GM10266 (cell line): ENCODE data around the gene SURF2.

Source experiments
- DNase-seq: peaks from one replicate; pipeline ENCODE4 v3.0.0; 2012; ENCODE audit errors: extremely low spot score
- TF ChIP-seq, protein P1 (sequence below): IDR thresholded peaks from 2 replicates; pipeline ENCODE4 v1.5.1; 2012; ENCODE audit warnings: mild to moderate bottlenecking, low read depth; ENCODE audit not compliant: control insufficient read depth, insufficient read depth; ENCODE audit errors: missing control alignments

Gene SURF2

DNA sequence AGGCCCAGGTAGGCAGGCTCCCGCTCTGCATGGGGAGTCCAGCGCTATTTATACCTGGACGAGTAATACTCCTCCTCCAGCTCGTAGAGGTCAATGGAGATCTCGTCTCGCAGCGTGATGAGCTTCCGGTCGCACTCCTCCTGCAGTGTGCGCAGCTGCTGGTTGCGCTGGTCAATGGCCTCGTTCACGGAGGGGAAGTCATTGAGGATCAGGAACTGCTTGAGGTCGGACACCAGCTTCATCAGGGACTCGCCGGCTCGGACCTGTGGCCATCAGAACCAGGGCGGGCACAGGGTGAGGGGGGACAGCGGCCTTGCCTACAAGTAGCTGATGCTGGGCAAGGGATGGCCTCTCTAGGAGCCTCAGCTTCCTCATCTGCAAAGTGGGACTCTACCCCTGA is 12.3 kb upstream of the SURF2 start:
- DNase-seq = no peak
- TF ChIP-seq, protein P1, sequence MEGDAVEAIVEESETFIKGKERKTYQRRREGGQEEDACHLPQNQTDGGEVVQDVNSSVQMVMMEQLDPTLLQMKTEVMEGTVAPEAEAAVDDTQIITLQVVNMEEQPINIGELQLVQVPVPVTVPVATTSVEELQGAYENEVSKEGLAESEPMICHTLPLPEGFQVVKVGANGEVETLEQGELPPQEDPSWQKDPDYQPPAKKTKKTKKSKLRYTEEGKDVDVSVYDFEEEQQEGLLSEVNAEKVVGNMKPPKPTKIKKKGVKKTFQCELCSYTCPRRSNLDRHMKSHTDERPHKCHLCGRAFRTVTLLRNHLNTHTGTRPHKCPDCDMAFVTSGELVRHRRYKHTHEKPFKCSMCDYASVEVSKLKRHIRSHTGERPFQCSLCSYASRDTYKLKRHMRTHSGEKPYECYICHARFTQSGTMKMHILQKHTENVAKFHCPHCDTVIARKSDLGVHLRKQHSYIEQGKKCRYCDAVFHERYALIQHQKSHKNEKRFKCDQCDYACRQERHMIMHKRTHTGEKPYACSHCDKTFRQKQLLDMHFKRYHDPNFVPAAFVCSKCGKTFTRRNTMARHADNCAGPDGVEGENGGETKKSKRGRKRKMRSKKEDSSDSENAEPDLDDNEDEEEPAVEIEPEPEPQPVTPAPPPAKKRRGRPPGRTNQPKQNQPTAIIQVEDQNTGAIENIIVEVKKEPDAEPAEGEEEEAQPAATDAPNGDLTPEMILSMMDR = no peak

DNA sequence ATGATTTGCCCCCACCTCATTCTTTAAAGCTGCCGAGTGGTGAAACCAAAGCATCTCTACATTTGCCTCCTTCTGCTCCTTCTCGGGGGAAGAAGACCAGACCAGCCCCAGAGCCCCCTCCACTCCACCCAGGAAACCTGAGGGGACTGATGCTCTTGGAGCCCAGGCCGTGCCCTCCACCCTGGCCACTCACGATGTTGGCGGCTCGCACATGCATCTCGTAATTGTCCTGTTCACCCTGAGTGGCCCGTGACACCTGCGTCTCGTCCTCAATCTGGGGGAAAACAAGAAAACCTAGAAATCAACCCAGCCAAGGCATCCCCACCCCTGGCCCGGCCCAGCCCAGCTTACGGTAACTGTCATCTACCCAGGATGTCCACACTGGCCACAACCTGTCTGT is 11.4 kb upstream of the SURF2 start:
- TF ChIP-seq, protein P1 = no peak
- DNase-seq = no peak

DNA sequence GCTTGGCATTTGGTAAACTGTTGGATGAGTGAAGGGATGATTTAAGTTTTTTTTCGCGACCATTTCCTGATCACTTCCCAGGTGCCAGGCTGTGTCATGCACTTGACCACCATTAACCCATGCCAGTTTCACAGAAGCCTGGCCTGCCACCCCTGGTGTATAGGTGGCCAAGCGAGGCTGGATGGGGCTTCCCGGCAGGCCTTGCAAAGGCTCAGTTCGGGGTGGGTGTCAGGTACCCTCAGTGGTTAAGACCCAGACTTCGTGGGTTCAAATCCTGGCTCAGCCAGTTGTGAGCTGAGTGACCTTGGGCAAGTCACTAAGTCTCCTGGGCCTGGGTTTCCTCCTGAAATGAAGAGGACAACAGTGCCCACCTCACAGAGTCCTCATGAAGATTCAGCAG is 10.8 kb upstream of the SURF2 start:
- TF ChIP-seq, protein P1 = no peak

DNA sequence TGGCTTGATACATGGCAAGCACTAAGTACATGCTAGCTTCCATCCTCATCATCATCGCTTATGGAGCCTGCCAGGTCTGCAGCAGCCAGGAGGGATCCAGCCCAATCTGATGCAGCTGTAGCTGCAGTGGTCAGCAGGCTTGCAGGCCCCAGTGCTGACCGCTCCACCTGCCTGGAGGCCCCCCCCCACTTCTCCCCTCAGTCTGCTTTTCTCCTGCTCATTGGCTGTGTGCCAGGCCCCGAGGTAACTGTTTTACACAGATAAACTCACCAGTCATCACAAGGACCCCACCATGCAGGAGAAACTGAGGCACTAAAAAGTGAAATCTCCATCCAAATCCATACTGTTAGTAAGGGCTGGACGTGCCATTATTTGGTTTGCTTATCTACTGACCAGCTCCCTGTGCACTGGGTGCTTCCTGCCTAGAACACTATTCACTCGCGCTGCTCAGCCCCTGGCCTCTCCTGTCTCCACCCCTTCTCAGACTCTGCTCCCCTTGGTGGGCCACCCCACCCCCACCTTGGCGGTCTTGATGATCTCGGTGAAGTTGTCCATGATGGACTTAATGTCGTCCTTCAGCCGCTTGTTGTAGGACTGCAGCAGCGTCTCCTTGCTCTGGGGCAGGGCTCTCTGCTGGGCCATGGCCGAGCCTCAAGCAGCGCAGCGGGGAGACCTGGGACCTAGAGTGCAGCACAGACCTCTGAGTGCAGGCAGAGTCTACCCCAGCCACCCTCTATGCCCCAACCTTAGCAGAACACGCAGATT is 10.1 kb upstream of the SURF2 start:
- TF ChIP-seq, protein P1 = no peak
- DNase-seq = no peak

More for the DNA sequence above, 10.8 kb upstream of the SURF2 start:
- DNase-seq = no peak

DNA sequence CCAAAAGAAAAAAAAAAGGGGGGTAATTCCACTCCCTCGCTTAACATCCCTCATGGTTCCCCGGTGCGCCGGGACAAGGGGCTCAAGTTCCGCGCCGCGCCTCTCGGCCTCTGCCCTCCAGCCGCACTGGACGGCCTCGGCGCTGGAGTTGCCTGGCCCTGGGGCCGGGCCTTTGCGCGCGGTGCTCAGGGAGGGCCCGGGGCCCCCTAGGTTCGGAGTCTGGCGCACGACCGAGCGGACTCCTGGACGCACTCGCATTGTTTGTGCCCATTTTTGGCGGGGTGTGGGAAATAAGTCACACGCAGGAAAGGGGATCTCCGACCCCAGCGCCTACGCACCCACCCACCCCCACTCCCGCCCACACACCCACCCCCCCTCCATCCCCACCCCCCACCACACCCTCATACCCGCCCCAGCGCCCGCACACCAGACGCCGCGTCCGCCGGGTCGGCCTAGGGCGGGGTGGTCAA is 8.8 kb upstream of the SURF2 start:
- TF ChIP-seq, protein P1 = no peak
- DNase-seq = peak; percentile 73

DNA sequence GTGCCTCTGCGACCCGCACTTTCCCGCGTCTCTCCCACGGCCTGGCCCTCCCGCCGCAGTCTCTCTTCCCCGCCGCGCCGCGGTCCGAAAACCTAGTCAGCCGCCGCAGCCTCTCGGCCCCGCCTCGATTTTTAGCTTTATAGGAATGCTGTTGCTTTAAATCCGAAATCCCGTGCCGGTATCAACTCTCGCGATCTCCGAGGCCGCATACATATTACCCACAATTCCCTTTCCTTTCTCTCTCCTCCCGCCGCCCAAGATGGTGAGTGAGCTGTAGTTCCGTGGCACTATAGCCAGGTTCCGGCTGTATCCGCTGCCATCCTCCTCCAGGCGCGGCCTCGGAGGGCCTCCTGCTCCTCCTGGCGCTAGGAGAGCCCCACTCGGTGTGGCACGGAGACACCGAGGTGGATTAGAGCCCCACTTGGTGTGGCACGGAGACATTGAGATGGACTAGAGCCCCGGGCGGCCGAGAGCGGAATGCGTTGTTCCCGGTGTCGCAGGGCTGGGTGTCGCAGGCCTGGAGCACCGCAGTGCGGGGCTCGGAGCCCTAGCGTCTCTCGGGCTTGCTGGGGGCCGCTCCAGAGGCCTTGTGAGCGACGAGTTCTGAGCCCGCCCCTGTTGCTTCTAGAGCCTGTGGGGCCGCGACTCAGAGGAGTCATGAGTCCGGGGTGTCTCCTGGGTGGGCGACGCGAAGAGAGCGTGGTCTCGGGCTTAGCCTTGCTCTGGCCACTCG is 8.2 kb upstream of the SURF2 start, which contains the start of the genes MED22 and RPL7A:
Gene MED22, minus strand, starts transcription at position 147 of the 733 bp plus-strand sequence. CDS start 1,469 bp downstream, outside the sequence.
Gene RPL7A, plus strand, starts transcription at position 234 of the 733 bp plus-strand sequence. Its CDS starts 26 bp downstream, at position 260.
- peak; percentile 95 for DNase-seq
- TF ChIP-seq, protein P1 = no peak
